Hippocampal formation (tissue), 2 donors: ENCODE results near the gene RELA.

Source experiments
- DNase-seq, 2 donors: peaks; one replicate each; lab custom pipeline; 2025; lab: John Stamatoyannopoulos, UW

The RELA gene

GRCh38 chr11:65613091-65613928 is 49.4 kb downstream of the RELA start:
- no peak for DNase-seq

GRCh38 chr11:65612691-65613090 is 50.0 kb downstream of the RELA start:
- DNase-seq: no peak

- DNase-seq: peak in 1 of 2 donors; percentile 40
Measured at GRCh38 chr11:65611758-65612603, 50.7 kb downstream of the RELA start.

- DNase-seq: peak; percentile 84 to 85
Measured at GRCh38 chr11:65611028-65611757, 51.5 kb downstream of the RELA start.

GRCh38 chr11:65610404-65610803 is 52.3 kb downstream of the RELA start:
- DNase-seq: no peak

GRCh38 chr11:65609665-65610064 is 53.1 kb downstream of the RELA start:
- DNase-seq: no peak

GRCh38 chr11:65609229-65609628 is 53.5 kb downstream of the RELA start:
- no peak for DNase-seq

- DNase-seq: no peak
Measured at GRCh38 chr11:65607614-65608426, 54.9 kb downstream of the RELA start.

GRCh38 chr11:65606876-65607613 is 55.7 kb downstream of the RELA start:
- peak; percentile 91 to 92 for DNase-seq

- no peak for DNase-seq
Measured at GRCh38 chr11:65604258-65604657, 58.5 kb downstream of the RELA start.
